HG03571 (cell line): ENCODE data around the gene ACSF2.
"Not testable (repeated sequence)": the region's sequence is repeated elsewhere in the genome, so short reads cannot be mapped to it uniquely, and the experiment has no call there.

Experiments
- ATAC-seq: cut with Tn5 transposase; IDR thresholded peaks from one replicate; pipeline ENCODE4 v1.9.1; 2021; ENCODE audit not compliant: unreplicated experiment

ACSF2 gene

DNA sequence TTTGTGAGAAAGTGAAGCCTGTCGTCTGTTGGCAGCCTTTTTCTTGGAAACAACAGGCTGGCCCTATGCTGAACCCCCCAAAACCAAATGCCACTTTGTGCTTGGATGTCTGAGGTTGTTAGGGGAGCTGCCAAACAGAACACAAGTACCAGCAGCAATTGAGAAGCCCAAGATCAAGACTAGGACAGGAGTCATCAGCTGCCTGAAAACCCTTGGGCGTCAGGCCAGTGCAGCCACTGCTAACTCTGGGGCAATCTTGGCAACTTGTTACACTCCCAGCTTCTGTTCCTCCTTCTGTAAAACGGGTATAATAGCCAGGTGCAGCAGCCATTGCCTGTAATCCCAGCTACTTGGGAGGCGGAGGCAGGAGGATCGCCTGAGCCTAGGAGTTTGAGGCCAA lies 19.4 kb upstream of the ACSF2 start:
- ATAC-seq, result no peak

DNA sequence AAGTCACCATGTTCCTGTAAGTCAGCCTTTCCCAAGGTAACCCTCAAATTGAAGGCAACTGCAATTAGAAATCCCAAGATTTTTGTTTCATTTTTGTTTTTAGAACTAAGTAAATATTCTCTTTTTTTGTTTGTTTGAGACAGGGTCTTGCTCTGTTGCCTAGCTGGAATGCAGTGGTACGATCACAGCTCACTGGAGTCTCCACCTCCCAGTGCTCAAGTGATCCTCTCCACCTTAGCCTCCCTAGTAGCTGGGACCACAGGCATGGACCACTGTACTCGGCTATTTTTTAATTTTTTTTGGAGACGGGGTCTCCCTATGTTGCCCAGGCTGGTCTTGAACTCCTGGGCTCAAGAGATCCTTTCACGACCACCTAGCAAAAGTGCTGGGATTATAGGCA lies 18.1 kb upstream of the ACSF2 start:
- no peak for ATAC-seq

DNA sequence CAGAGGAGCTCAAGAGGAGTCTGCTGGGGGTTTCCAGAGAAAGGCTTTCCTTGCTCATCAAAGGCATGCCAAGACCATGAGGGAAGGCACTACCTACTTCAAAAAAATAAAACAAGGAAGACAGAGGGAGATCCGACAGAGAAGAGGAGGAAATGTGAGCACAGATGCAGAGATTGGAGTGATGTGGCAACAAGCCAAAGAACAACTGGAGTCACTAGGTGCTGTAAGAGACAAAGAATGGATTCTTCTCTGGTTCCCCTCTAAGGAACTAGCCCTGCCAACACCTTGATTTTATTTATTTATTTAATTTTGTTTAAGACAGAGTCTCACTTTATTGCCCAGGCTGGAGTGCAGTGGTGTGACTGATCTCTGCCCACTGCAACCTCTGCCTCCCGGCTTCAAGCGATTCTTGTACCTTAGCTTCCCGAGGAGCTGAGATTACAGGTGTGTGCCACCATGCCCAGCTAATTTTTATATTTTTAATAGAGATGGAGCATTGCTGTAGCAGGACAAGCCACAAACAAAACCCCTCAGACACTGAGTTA lies 13.8 kb upstream of the ACSF2 start:
- no peak for ATAC-seq

DNA sequence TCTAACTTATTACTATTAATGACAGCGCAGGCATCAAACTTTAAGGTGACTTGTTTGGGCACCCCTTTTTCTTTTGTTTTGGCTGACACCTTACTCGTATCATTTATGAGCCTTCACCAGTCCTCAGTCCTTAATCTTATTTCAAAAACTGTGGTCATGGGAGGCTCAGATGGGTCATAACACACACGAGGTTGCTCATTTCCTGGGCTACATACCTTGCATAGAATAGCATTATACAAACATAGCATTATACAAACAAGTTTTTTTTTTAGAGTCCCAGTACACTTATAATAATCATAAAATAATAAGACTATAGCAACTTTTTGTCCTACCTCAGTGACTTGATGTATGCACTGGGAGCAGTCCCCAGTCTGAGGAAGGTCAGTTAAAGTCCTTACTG lies 11.2 kb upstream of the ACSF2 start:
- no peak for ATAC-seq

DNA sequence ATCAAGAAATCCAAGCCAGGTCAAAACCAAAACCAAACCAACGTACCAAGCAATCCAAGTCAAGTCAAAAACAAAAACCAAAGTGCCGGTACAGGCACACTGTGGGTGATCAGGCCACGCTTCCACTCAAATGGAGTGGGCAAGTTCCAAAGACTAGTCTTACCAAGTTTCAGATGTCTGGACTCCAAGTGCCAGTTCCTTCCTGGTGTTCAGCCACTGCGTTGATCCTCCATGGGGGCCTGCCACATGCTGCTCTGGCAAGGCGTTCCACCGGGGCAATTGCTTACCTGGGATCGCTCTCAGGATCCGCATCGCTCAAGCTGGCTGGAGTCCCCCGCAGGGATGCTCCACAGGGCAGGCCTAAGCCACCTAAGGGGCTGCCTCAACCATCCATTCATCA lies 6.4 kb upstream of the ACSF2 start:
- ATAC-seq, result not testable (repeated sequence)

DNA sequence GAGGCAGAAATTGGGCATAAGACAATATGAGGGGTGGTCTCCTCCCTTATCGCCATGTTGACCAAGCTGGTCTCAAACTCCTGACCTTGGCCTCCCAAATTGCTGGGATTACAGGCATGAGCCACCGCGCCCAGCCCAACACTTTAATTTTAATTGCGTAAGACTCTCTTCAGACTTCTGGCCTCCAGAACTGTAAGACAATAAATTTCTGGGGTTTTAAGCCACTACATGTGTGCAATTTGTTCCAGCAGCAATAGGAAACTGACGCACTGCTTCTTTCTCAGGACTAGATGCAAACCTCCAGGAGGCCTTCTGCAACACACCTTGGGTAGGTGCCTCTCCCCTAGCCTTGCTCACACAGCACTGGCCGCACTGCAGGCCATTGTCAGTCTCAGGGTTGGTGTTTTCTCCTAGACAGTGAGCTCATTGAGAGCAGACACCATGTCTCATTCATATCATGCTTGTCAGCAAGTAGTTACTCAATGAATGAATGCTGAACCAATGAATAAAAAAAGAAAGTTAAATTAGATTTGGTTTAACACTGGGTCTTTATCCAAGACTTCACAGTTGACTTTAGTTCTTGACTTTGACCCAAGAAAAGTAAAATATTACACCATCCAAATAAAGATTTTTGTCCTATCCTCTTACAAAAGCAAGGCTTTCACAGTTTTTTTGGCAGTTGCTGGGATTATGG lies 5.5 kb upstream of the ACSF2 start:
- no peak for ATAC-seq

DNA sequence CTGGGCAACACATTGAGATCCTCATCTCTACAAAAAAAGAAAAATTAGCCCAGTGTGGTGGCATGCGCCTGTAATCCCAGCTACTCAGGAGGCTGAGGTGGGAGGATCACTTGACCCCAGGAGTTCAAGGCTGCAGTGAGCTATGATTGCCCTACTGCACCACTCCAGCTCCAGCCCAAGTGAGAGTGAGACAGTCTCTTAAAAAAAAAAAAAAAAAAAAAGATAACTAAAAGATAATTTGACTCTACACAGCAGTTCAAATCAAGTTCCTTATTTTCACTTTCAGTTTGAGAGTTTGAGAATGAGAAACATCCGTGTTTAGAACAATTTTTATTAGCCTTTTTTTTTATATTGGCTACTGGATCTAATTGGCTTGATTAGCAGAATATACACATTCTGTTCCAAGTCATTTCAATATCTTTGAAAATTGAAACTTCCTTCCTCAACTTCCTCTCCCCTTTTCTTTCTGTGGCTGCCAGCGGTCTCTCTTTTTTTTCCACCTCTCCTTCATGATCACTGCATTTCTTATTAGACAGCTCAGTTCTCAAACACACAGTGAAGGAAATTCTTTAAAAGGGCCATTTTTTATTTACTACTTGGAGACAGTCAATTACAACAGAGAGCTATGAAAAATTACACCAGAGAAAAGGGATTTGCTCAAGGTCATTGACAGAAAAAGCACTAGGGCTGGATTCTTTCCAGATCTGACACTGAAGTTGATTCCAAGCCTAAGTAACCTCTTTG lies 4.5 kb upstream of the ACSF2 start:
- no peak for ATAC-seq

DNA sequence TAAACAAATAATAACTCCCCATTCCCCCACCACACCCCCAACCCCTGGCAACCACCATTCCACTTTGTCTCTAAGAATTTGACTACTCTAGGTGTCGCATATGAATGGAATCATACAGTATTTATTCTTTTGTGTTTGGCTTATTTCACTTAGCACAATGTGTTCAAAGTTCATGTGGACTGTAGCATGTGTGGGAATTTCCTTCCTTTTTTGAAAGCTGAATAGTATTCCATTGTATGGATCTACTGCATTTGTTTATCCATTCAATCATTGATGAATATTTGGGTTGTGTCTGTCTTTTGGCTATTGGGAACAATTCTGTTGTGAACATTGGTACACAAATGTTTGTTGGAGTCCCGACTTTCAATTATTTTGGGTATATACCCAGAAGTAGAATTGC lies 3.3 kb upstream of the ACSF2 start:
- no peak for ATAC-seq

DNA sequence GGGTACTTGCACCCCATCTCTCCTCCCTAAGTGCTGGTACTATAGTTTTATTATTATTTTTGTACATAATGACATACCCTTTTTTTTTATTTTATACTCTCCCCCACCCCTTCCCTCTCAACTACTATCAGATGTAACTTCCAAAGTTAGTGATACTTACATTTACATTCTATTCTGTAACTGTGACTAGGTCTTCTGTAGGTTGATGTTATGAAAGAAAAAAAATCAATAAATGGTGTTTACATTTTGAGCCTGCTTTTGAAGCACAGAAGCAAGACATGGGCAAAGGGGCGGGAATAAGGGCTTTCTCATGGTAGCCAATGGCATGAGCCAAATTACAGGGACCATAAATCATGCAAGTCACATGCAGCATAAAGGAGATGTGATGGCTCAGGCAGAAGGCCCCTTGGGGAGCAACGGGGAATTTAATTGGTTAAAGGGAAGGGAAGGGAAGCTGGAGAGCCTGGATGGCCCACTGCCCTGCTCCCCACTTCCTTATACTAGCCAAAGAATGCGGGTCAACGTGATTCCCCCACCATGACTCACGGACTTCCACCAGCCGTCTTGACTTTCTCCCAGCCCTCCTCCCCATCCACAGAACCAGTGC lies 2.4 kb upstream of the ACSF2 start:
- no peak for ATAC-seq

DNA sequence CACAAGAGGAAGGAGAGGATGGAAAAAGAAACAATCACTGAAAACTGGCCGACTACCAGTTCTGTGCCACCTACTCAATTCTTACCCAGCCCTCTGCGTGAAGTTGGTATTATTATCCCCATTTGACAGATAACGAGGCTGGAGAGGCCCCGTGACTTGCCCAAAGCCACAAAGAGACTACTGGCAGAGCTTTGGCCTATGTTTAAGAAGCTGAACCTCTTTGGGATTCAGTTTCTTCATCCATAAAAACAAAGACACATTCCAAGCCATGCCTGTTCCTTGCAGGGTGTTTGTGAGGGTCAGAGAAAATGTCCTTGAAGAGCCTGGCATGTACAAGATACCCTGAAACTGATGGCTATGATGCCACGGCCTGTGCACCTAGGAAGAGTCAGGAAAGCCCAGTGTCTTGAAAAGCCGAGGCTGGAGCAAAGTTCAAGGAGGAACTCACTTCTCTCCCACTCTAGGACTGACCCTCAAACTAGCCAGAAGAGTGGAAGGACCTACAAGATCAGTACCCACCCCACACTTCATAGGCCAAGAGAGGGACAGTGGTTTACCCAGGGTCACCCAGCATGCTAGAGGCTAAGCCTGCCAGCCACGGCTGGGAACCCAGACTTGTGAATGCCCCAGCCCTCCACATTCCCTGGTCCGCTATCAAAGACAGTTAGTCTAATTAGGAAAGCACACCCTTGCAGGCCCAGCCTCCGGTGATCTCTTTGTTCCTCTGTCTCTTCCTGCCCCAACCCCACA lies 1.6 kb upstream of the ACSF2 start:
- ATAC-seq, result no peak

DNA sequence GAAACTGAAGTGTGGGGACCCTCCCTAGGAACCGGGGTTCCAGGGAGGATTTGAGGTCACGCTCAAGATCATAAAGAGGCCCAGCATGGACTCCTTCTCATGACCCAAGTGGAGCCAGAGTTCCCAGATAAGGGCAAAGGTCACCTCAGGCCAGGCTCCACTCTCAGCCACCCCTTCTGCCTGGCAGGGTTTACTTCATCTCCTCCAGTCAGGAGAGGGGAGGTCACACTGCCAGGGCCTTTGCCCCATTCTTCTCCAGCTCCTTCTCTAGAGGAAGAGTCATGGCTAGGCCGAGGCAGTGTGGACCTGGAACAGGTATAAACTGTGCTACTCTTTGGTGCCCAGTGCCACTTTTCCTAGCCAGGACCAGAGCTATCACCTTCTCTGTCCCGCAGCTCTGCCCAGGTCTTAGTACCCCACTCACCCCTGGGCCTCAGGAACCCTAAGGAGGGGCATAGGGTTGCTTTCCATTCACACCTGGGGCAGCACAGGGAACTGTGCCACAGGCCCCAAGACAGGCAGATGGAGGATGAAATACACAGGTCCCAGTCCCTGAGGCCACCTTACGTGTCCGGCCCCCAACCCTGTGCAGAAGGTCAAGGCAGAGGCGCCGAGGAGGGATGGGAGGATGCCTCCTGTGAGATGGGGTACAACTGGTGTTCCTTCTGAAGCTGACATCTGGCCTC lies 879 bp upstream of the ACSF2 start:
- ATAC-seq, result no peak

DNA sequence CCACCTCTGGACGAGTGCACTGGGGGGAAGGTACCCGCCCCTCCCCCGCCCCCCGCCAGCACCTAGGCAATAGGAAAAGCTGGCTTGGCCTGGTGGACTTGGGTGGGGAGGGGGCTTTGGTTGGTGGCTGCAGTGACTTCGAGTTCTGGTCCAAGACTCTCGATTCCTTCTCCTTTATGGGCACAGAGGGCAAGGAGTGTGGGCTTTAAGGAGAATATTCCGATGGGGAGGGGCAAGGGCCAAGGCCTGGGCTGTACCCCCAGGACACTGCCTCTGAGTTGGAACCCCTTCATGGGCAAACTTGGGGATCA lies 409 bp downstream of the ACSF2 start:
- ATAC-seq, result no peak

DNA sequence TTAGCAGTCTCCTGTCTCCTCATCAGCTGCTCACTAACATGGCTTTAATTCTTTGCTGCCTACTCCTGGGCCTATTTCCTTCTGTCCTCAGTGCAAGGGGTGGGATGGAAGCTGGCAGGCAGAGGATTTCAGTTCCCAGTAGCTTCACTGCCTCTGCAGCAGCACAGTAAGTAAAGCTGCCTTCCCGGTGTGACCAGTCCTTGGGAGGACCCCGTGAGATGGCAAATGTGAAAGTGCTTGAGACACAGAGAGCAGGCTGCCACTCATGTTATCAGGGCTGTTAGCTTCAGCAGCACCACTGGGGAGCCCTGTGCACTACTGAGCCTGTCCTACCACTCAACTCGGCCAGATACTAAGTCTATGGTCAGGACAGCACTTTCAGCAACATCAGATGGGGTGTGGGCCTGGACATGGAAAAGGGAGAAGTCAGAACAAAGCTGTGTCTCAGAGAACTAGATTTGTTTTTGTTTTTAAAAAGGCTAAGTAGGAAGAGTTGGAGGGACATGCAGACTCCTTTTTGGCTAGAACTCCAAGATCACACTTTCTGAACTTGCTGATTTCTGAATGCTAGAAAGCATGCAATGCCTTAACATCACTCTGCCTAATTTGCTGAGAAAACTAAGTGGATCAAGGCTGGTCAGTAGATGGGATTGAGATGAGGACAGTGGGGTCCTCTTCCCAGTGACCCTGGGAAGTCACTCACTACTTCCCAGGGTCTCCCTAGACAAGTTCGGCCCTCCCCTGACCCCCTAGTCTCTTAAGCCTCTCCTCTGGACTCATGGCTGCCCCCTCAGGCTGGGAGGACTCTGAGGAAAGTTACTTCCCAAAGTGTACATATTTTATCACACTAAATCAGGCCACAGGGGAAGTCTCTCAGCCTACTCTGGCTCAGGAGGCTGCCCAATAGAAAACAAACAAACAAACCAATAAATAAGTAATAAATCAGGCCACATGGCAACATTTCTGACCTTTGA lies 1.1 kb downstream of the ACSF2 start:
- no peak for ATAC-seq

DNA sequence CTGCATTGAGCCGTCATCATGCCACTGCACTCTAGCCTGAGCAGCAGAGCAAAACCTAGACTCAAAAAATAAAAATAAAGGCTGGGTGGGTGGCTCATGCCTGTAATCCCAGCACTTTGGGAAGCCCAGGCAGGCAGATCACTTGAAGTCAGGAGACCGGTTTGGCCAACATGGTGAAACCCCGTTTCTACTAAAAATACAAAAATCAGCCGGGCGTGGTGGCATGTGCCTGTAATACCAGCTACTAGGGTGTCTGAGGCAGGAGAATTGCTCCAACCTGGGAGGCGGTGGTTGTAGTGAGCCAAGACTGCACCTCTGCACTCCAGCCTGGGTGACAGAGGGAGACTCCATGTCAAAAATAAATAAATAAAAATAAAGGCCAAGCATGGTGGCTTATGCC lies 2.1 kb downstream of the ACSF2 start:
- not testable (repeated sequence) for ATAC-seq

DNA sequence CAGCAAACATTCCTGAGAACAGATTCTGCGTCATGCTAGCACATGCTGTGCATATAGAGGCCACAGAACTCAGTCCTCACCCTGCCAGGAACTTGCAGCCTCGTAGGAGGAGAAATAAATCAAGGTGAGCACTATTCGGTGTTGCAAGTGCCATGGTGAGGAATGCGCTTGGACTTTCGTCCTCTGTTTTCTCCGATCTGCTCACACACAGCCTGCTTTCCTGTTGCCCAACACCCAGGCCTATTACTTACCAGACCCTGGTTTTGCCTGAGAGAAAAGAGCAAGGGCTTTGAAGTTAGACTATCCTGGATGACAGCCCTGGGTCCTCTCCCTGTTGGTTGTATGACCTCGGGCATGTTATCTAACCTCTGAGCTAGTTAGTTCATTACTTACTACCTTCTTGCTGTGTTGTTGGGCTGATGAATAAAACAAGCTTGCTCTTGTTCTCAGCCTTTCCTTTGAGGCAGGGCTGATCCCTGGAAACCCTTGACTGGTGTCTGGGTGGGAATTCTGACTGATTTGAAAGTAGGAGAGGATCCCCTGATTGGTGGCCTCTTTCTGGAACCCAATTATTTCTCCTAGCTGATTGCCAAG lies 2.9 kb downstream of the ACSF2 start:
- no peak for ATAC-seq

DNA sequence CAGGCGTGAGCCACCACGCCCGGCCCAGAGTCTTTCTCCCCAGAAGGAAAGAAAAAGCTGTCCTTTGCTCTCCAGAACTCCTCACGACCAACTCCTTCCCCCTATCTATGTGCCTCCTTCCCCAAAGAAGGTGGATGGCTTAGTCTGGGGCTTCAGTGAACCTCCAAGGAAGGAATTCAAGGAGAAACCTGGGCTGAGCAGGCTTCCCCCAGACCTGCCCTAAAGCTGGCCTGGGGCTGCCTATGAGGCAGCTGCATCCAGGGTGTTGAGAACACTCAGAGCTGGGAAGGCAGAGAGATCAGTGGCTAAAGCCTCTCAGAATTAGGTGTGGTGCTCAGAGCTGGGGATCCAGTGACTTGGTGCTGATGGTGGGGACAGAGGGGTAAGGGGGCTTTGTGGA lies 3.8 kb downstream of the ACSF2 start:
- no peak for ATAC-seq

DNA sequence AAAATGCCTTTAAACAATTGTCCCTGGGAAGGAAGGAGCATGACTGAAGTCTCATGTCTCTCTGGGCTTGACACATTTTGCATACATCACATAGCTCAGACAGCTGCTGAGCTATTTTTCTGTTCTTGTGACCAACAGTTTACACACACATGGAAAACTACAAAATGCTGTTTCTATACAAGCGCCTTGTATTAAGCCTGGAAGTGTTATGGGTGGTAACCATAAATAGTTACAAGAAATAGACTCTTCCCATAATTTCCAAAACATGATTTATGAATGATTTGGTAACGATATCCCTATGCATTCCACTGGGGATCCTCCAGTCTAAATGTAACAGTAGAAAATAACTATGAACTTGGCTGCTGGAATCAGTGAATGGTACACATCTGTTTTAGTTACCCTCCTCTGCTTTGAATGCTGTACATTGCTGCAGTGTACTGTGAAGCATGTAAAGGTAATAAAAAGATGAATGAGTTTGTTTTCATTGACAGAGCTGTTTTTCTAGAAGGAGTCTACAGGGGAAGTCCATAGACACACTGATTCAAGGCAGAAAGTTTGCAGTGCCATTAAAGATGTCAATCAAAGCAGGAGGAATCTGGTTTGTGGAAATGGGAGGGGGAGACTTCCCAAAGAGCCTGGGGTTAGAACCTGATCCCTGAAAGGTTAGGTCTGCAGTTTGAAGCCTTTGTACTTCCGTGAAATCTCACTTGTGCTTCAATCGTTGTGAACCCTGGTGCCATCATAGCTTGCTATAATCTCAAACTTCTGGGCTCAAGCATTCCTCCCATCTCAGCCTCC lies 5.0 kb downstream of the ACSF2 start:
- no peak for ATAC-seq

DNA sequence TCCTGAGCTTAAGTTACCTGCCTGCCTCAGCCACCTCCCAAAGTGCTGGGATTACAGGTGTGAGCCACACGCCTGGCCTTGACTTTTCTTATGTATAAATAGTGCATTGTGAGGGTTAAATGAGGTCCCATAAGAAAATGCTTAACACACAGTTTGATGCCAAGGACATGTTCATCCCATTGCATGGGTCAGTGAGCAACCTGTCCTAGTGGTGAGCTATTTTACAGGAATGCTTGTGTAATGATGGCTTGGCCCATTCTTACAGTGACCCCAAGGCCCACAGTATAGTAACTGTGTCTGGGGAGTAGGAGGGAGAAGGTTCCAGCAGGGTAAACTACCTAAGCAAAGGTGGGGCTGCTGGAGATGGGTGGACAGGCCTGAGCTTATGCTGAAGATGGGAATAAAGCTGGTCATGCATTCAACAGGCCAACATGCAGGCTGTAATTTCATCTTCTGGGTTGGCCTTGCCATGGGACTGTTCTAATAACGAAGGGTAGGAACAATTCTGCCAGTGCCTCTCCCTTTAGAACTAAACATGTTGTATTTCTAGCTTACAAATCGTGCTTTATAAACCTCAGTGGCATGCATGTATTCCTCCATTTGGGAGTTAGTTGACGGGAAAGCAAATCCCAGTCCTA lies 6.2 kb downstream of the ACSF2 start:
- no peak for ATAC-seq
